ENCODE data around the gene BANK1. TPM values are rescaled to one million over a fixed set of nuclear protein-coding genes. Genes with fewer than 3 reads are reported as not detected.

Gene BANK1
- total RNA-seq, 1 donor from 2014 or later, result 0.87 TPM

GRCh38 chr4:101813604-101814003 is 23.1 kb downstream of the BANK1 start:
- Mint-ChIP-seq H3K36me3 (no peaks in the 10 kb centered on the region), H3K4me3 (no peak overlapping the region), H3K27ac (no peak overlapping the region), H3K27me3 (ENCODE audit: low read depth) (no peaks in the 10 kb centered on the region), H3K9me3 (no peaks in the 10 kb centered on the region), H3K4me1 (no peaks in the 10 kb centered on the region)
- no peak for TF ChIP-seq CTCF (IDR thresholded peaks at IDR 0.05; ENCODE audit: unreplicated experiment)
- DNase-seq (ENCODE audit: low spot score in 2 of 2, unreplicated experiment in 2 of 2), result no peak

- H3K4me1 Mint-ChIP-seq, result peaks cover 1% of the 10 kb centered on the region
- no peak for TF ChIP-seq CTCF (IDR thresholded peaks at IDR 0.05; ENCODE audit: unreplicated experiment)
- H3K27me3 Mint-ChIP-seq (ENCODE audit: low read depth), result no peaks in the 10 kb centered on the region
- no peaks in the 10 kb centered on the region for H3K36me3 Mint-ChIP-seq
- H3K27ac Mint-ChIP-seq, result no peak overlapping the region
- H3K9me3 Mint-ChIP-seq, result peaks cover 17% of the 10 kb centered on the region
- H3K4me3 Mint-ChIP-seq, result no peak overlapping the region
- DNase-seq (ENCODE audit: low spot score in 2 of 2, unreplicated experiment in 2 of 2), result no peak
Measured at GRCh38 chr4:101818362-101818761, 27.8 kb downstream of the BANK1 start.

DNA sequence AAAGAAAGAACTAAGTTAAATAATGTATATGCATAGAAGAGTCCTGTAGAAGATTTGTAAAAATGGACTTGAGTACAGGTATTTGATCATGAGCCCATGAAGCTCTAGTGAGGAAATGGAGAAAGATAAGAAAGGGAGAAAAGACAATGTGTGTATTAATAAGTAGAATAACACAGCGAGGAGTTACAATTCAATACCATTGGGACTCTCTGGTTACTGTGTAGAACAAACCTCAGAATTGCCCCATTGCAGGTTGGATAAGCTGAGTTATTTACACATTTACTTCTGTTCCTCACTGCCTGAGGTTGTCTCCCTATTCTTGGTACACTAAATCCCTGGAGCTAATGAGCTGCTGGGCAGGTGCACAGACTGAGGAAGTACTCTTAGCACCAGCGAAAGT is 33.3 kb downstream of the BANK1 start:
- TF ChIP-seq CTCF (IDR thresholded peaks at IDR 0.05; ENCODE audit: unreplicated experiment), result no peak
- DNase-seq (ENCODE audit: low spot score in 2 of 2, unreplicated experiment in 2 of 2), result no peak
- peak overlapping the region; percentile 15 for H3K27ac Mint-ChIP-seq
- H3K4me3 Mint-ChIP-seq, result no peak overlapping the region
- no peaks in the 10 kb centered on the region for H3K36me3 Mint-ChIP-seq
- H3K27me3 Mint-ChIP-seq (ENCODE audit: low read depth), result no peaks in the 10 kb centered on the region
- H3K4me1 Mint-ChIP-seq, result peaks cover 12% of the 10 kb centered on the region
- peaks cover 17% of the 10 kb centered on the region for H3K9me3 Mint-ChIP-seq

- Mint-ChIP-seq H3K9me3 (peaks cover 17% of the 10 kb centered on the region), H3K4me3 (no peak overlapping the region), H3K36me3 (no peaks in the 10 kb centered on the region), H3K27ac (peak overlapping the region; percentile 15), H3K27me3 (ENCODE audit: low read depth) (no peaks in the 10 kb centered on the region), H3K4me1 (peaks cover 12% of the 10 kb centered on the region)
- DNase-seq (ENCODE audit: low spot score in 2 of 2, unreplicated experiment in 2 of 2), result no peak
- no peak for TF ChIP-seq CTCF (IDR thresholded peaks at IDR 0.05; ENCODE audit: unreplicated experiment)
Measured at GRCh38 chr4:101824500-101824899, 34.0 kb downstream of the BANK1 start.

DNA sequence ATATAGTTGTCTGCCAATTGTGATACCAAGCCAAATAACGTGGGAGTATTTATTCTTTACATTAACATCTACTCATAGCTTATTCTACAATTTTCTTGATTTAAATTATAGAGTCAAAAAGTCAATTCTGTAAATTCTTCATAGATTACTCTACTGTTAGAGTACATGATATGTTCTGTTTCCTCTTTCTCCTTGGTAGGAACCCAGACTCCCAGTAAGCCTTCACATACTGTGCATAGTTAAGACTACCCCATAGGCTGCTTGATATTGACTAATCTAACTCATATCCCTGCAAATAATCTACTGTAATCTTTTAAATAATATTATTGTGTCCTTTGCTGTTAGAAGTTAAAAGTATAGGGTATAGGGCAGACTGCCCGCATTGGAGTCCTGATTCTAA is 35.4 kb downstream of the BANK1 start:
- peaks cover 12% of the 10 kb centered on the region for H3K9me3 Mint-ChIP-seq
- H3K27me3 Mint-ChIP-seq (ENCODE audit: low read depth), result no peaks in the 10 kb centered on the region
- no peak for DNase-seq (ENCODE audit: low spot score in 2 of 2, unreplicated experiment in 2 of 2)
- H3K36me3 Mint-ChIP-seq, result no peaks in the 10 kb centered on the region
- H3K4me1 Mint-ChIP-seq, result peaks cover 12% of the 10 kb centered on the region
- no peak overlapping the region for H3K27ac Mint-ChIP-seq
- H3K4me3 Mint-ChIP-seq, result no peak overlapping the region
- TF ChIP-seq CTCF (IDR thresholded peaks at IDR 0.05; ENCODE audit: unreplicated experiment), result no peak

DNA sequence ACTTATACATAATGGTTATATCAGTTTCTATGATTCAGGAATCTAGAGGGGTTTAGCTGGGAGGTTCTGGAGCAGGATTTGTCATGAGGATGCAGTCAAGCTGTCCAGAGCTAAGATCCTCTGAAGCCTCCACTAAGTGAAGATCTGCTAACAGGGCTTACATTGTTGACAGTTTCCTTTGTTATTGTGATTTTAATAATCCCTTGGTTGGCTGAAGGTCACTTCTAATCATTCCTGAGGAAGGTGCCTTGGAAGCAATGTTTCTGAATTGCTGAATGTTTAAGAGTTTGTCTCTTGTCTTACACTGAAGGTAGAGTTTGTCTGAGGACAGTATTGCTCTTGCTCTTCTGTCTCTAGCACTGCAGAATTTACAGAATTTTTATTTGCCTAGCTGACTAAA is 41.3 kb downstream of the BANK1 start:
- H3K4me3 Mint-ChIP-seq, result no peak overlapping the region
- H3K27ac Mint-ChIP-seq, result no peak overlapping the region
- peaks cover 12% of the 10 kb centered on the region for H3K4me1 Mint-ChIP-seq
- no peaks in the 10 kb centered on the region for H3K9me3 Mint-ChIP-seq
- H3K27me3 Mint-ChIP-seq (ENCODE audit: low read depth), result no peaks in the 10 kb centered on the region
- no peak for DNase-seq (ENCODE audit: low spot score in 2 of 2, unreplicated experiment in 2 of 2)
- no peaks in the 10 kb centered on the region for H3K36me3 Mint-ChIP-seq
- no peak for TF ChIP-seq CTCF (IDR thresholded peaks at IDR 0.05; ENCODE audit: unreplicated experiment)
